IMR-90 (cell line): ENCODE measurements around the gene TRIM42.

ENCODE experiments used
- CEBPB ChIP-seq: IDR thresholded peaks from 2 replicates; pipeline ENCODE4 v1.6.1; 2012; ENCODE audit warnings: low read depth, low read length, improper control_type of control experiment
- FOS ChIP-seq: fragments of 150-350 bp; IDR thresholded peaks from 2 replicates; pipeline ENCODE4 v1.6.1; 2016; ENCODE audit warnings: low read depth, low read length
- MAZ ChIP-seq: IDR thresholded peaks from 2 replicates; pipeline ENCODE4 v1.6.1; 2012; ENCODE audit warnings: low read depth, mild to moderate bottlenecking, low read length, improper control_type of control experiment, moderate library complexity, borderline replicate concordance
- POLR2A ChIP-seq: IDR thresholded peaks from 2 replicates; pipeline ENCODE4 v1.6.1; 2012; ENCODE audit warnings: mild to moderate bottlenecking, low read depth, low read length
- RAD21 ChIP-seq: IDR thresholded peaks from 2 replicates; pipeline ENCODE4 v1.6.1; 2012; ENCODE audit warnings: low read length, improper control_type of control experiment
- RCOR1 ChIP-seq: IDR thresholded peaks from 2 replicates; pipeline ENCODE4 v1.6.1; 2012; ENCODE audit warnings: mild to moderate bottlenecking, low read length, improper control_type of control experiment; ENCODE audit not compliant: insufficient replicate concordance
- RFX5 ChIP-seq: IDR thresholded peaks from 2 replicates; pipeline ENCODE4 v1.8.0; 2012; ENCODE audit warnings: low read depth, mild to moderate bottlenecking, low read length, moderate library complexity
- SMC3 ChIP-seq: fragments of 150-350 bp; IDR thresholded peaks from 2 replicates; pipeline ENCODE4 v1.6.1; 2016; ENCODE audit warnings: low read depth, mild to moderate bottlenecking, antibody characterized with exemption, low read length, moderate library complexity
- TF ChIP-seq, protein P1 (sequence below): conservative IDR thresholded peaks from 2 replicates; pipeline ENCODE4 v1.5.1; 2012; ENCODE audit warnings: mild to moderate bottlenecking, low read depth, low read length, improper control_type of control experiment

DNA sequence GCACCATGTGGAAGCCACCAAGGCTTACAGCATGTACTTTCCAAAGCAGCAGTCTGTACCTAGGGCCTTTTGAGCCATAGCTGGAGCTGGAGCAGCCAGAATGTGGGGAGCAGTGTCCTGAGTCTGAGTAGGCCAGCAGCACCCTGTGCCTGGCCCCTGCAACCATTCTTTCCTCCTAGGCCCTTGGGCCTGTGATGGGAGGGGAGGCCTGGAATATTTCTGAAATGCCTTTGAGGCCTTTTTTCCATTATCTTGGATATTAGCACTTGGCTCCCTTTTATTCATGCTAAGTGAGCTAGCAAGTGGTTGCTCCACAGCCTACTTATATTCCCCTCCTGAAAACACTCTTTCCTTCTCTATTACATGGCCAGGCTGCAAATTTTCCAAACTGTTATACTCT, 28.1 kb downstream of the TRIM42 start:
- no peak for TF ChIP-seq RCOR1
- TF ChIP-seq, protein P1, sequence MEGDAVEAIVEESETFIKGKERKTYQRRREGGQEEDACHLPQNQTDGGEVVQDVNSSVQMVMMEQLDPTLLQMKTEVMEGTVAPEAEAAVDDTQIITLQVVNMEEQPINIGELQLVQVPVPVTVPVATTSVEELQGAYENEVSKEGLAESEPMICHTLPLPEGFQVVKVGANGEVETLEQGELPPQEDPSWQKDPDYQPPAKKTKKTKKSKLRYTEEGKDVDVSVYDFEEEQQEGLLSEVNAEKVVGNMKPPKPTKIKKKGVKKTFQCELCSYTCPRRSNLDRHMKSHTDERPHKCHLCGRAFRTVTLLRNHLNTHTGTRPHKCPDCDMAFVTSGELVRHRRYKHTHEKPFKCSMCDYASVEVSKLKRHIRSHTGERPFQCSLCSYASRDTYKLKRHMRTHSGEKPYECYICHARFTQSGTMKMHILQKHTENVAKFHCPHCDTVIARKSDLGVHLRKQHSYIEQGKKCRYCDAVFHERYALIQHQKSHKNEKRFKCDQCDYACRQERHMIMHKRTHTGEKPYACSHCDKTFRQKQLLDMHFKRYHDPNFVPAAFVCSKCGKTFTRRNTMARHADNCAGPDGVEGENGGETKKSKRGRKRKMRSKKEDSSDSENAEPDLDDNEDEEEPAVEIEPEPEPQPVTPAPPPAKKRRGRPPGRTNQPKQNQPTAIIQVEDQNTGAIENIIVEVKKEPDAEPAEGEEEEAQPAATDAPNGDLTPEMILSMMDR, result no peak
- no peak for TF ChIP-seq RFX5
- no peak for TF ChIP-seq RAD21
- no peak for TF ChIP-seq SMC3
- no peak for TF ChIP-seq CEBPB
- TF ChIP-seq POLR2A, result no peak
- TF ChIP-seq MAZ, result no peak
- no peak for TF ChIP-seq FOS
